Kidney (tissue), 14 donors: Measurements from ENCODE around the gene PXYLP1. TPM values are rescaled to one million over a fixed set of nuclear protein-coding genes. Genes with fewer than 3 reads are reported as not detected.

Experiments
- DNase-seq, 5 donors: peaks; one replicate each; pipeline ENCODE4 v3.0.0-alpha.2; 2013 to 2020
- FAIRE-seq: peaks from 2 replicates; lab custom pipeline; 2012; peaks lifted over from hg19 to GRCh38; lab: Jason Lieb, UNC
- H3K27ac ChIP-seq, 2 donors: one replicate each; pipeline ENCODE4 v1.7.0; 2013; ENCODE audit warnings: low read depth in 2 of 2, low read length in 2 of 2, inconsistent platforms in 1 of 2
- H3K27me3 ChIP-seq: one replicate; pipeline ENCODE4 v1.7.1; 2013; ENCODE audit warnings: low read length, inconsistent platforms; ENCODE audit not compliant: control insufficient read depth, insufficient read depth
- H3K36me3 ChIP-seq, 3 donors: one replicate each; pipeline versions ENCODE4 v1.7.0 to v1.7.1; 2013; ENCODE audit warnings: low read length in 3 of 3, control low read depth in 1 of 3, inconsistent platforms in 1 of 3; ENCODE audit not compliant: insufficient read depth in 3 of 3, control insufficient read depth in 2 of 3
- H3K4me1 ChIP-seq, 3 donors: one replicate each; pipeline versions ENCODE4 v1.7.0 to v1.7.1; 2013; ENCODE audit warnings: low read length in 3 of 3, inconsistent platforms in 1 of 3, low read depth in 1 of 3; ENCODE audit not compliant: control insufficient read depth in 2 of 3, insufficient read depth in 2 of 3
- H3K4me3 ChIP-seq, 3 donors: one replicate each; pipeline versions ENCODE4 v1.7.0 to v1.8.1; 2013; ENCODE audit warnings: low read length in 3 of 3, control low read depth in 1 of 3, inconsistent platforms in 1 of 3
- H3K9ac ChIP-seq, 3 donors: one replicate each; pipeline versions ENCODE4 v1.7.0 to v1.7.1; 2013; ENCODE audit warnings: low read length in 3 of 3, control low read depth in 1 of 3, inconsistent platforms in 1 of 3
- H3K9me3 ChIP-seq, 3 donors: one replicate each; pipeline versions ENCODE4 v1.7.0 to v1.7.1; 2013; ENCODE audit warnings: low read length in 3 of 3, control low read depth in 1 of 3, inconsistent platforms in 1 of 3; ENCODE audit not compliant: control insufficient read depth in 2 of 3, insufficient read depth in 1 of 3
- intact Hi-C: fragments of 100-400 bp; cut with DNase I; formaldehyde crosslinking; loops from one replicate; pipeline ENCODE4 v1.11.1; 2022
- polyA plus RNA-seq: library from polyadenylated mRNA; stranded (reverse); fragments of 350-450 nt; fragmentation: Illumina TruSeq; extraction: RNeasy Lipid Tissue Mini Kit (QIAGEN cat#74804); gene quantifications from one replicate; pipeline ENCODE4 v1.2.3, GENCODE V29; 2014; ENCODE audit warnings: low read depth, low replicate concordance; ENCODE audit not compliant: insufficient read depth
- total RNA-seq: library from RNA; stranded (reverse); fragmentation: NEBNext Ultra II Directional; extraction: Animal tissue kit (Norgen Biotek cat#: 25700); gene quantifications from one replicate; pipeline ENCODE4 v1.2.1, GENCODE V29; 2021
- TF ChIP-seq, protein P1 (sequence below): IDR thresholded peaks from 3 replicates; pipeline ENCODE4 v1.5.1; 2012; ENCODE audit warnings: mild to moderate bottlenecking, moderate library complexity, borderline replicate concordance; ENCODE audit not compliant: insufficient read depth; ENCODE audit errors: extremely low read depth
- donor health status: control.
- donor health status: control.
- donor health status: control.
- donor health status: control.
- donor health status: control.
- donor health status: DM: yes; HTN: yes; CAD: no.
- donor health status: Normal renal cell carcinoma (clear cell type).

The PXYLP1 gene
- total and polyA plus RNA-seq, 2 donors from 2014 or later, result 5.4 to 11.9 TPM

DNA sequence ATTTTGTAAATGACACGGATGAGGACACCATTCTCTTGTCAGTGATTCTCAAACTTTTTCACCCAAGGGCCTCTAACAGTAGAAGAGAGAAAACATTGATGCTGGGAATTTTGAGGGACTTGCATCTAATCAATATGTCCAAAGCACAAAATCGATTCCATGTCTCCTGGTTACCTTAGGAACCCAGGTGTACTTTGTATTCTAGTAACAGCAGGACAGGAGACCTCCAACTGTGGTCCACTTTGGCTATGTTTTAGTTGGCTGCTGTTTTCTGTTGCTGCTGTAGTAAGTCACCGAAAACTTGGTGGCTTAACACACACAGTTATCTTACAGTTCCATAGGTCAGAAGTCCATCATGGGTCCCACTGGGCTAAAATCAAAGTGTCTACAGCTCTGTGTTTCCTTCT is 112.2 kb downstream of the PXYLP1 start:
- no peak overlapping the region for H3K27ac ChIP-seq
- TF ChIP-seq, protein P1, sequence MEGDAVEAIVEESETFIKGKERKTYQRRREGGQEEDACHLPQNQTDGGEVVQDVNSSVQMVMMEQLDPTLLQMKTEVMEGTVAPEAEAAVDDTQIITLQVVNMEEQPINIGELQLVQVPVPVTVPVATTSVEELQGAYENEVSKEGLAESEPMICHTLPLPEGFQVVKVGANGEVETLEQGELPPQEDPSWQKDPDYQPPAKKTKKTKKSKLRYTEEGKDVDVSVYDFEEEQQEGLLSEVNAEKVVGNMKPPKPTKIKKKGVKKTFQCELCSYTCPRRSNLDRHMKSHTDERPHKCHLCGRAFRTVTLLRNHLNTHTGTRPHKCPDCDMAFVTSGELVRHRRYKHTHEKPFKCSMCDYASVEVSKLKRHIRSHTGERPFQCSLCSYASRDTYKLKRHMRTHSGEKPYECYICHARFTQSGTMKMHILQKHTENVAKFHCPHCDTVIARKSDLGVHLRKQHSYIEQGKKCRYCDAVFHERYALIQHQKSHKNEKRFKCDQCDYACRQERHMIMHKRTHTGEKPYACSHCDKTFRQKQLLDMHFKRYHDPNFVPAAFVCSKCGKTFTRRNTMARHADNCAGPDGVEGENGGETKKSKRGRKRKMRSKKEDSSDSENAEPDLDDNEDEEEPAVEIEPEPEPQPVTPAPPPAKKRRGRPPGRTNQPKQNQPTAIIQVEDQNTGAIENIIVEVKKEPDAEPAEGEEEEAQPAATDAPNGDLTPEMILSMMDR, result no peak
- intact Hi-C loops, result no loop called here
- DNase-seq (no peak), FAIRE-seq (no peak)
- H3K36me3 ChIP-seq, result no peaks in the 10 kb centered on the region
- H3K4me3 ChIP-seq, result no peak overlapping the region
- no peaks in the 10 kb centered on the region for H3K27me3 ChIP-seq
- H3K9ac ChIP-seq, result no peak overlapping the region
- no peaks in the 10 kb centered on the region for H3K9me3 ChIP-seq
- no peaks in the 10 kb centered on the region for H3K4me1 ChIP-seq

Other genes with a start within 250 kb of the PXYLP1 start
- gene SPSB4, start 180.5 kb upstream of the PXYLP1 start, total RNA-seq, result 0.57 TPM
- gene SPSB4, start 180.5 kb upstream of the PXYLP1 start, polyA plus RNA-seq, result 1.9 TPM
- gene ZBTB38, start 136.7 kb downstream of the PXYLP1 start, total RNA-seq, result 113 TPM
- 8.6 TPM for gene ZBTB38, start 136.7 kb downstream of the PXYLP1 start, polyA plus RNA-seq